HepG2 (cell line): Measurements from ENCODE around the gene CROCC. TPM values are rescaled to one million over a fixed set of nuclear protein-coding genes. Genes with fewer than 3 reads are reported as not detected.
A peak's percentile ranks its signal among the peaks of the same experiment; 100 is the strongest.

Experiments
- FOXO1 ChIP-seq: sonication (generic); formaldehyde crosslinking; IDR thresholded peaks from 2 replicates; pipeline ENCODE4 v1.4.0; 2020; ENCODE audit warnings: missing genetic modification reagents
- GLI4 ChIP-seq: sonication (generic); formaldehyde crosslinking; IDR thresholded peaks from 2 replicates; pipeline ENCODE4 v1.5.1; 2020; ENCODE audit warnings: missing genetic modification reagents, mild to moderate bottlenecking, moderate library complexity, borderline replicate concordance
- HBP1 ChIP-seq: IDR thresholded peaks from 2 replicates; pipeline ENCODE4 v1.6.1; 2016; ENCODE audit warnings: low read depth, control low read depth
- HINFP ChIP-seq: sonication (generic); formaldehyde crosslinking; IDR thresholded peaks from 2 replicates; pipeline ENCODE4 v1.4.0; 2020; ENCODE audit warnings: low read depth, mild to moderate bottlenecking, missing genetic modification reagents
- HMGXB3 ChIP-seq: sonication (generic); formaldehyde crosslinking; IDR thresholded peaks from 2 replicates; pipeline ENCODE4 v1.4.0; 2020; ENCODE audit warnings: missing genetic modification reagents, borderline replicate concordance
- IRF2 ChIP-seq: IDR thresholded peaks from 2 replicates; pipeline ENCODE4 v1.6.1; 2018; ENCODE audit warnings: missing genetic modification reagents, missing compliant biosample characterization
- MEIS2 ChIP-seq: sonication (generic); formaldehyde crosslinking; IDR thresholded peaks from 2 replicates; pipeline ENCODE4 v1.9.0; 2021; ENCODE audit warnings: mild to moderate bottlenecking, missing genetic modification reagents
- NR2F1 ChIP-seq, 2 experiments: fragments of 450-650 bp in 1 of 2; formaldehyde crosslinking in 1 of 2; IDR thresholded peaks; 2 replicates each; pipeline versions ENCODE4 v1.5.0 to v1.6.1; 2016 to 2020; ENCODE audit warnings: mild to moderate bottlenecking in 1 of 2, missing compliant biosample characterization in 1 of 2, missing genetic modification reagents in 1 of 2, moderate library complexity in 1 of 2
- POGK ChIP-seq: sonication (generic); formaldehyde crosslinking; conservative IDR thresholded peaks from 2 replicates; pipeline ENCODE4 v1.8.0; 2022; ENCODE audit warnings: mild to moderate bottlenecking, moderate library complexity, missing genetic modification reagents
- PRDM15 ChIP-seq: sonication (generic); formaldehyde crosslinking; IDR thresholded peaks from 2 replicates; pipeline ENCODE4 v1.4.0; 2020; ENCODE audit warnings: missing genetic modification reagents
- ZC3H13 ChIP-seq: sonication (generic); formaldehyde crosslinking; IDR thresholded peaks from 2 replicates; pipeline ENCODE4 v1.8.1; 2023; ENCODE audit warnings: mild to moderate bottlenecking, missing genetic modification reagents, moderate library complexity
- ZNF251 ChIP-seq: sonication (generic); formaldehyde crosslinking; IDR thresholded peaks from 2 replicates; pipeline ENCODE4 v1.9.0; 2021; ENCODE audit warnings: mild to moderate bottlenecking, missing genetic modification reagents
- ZNF761 ChIP-seq: sonication (generic); formaldehyde crosslinking; conservative IDR thresholded peaks from 2 replicates; pipeline ENCODE4 v1.4.0; 2020; ENCODE audit warnings: mild to moderate bottlenecking, missing genetic modification reagents
- polyA plus RNA-seq, 8 experiments: library from polyadenylated mRNA; depleted of rRNA in 3 of 8; stranded (reverse) in 7 of 8; unstranded in 1 of 8; fragments of >200 nt; fragmentation: Illumina TruSeq in 4 of 8; extraction: Trizol in 4 of 8; gene quantifications; 2 replicates each; pipeline versions ENCODE4 v1.2.1 to v1.2.3, GENCODE V29; 2011 to 2016; ENCODE audit warnings: low read depth in 4 of 8, missing spikeins in 1 of 8, mixed read lengths in 1 of 8; ENCODE audit not compliant: insufficient read depth in 1 of 8
- total RNA-seq, 5 experiments: library from RNA; depleted of rRNA; stranded (reverse); fragments of >200 nt; fragmentation: Illumina TruSeq; extraction: Trizol; gene quantifications; 2 replicates each; pipeline ENCODE4 v1.2.3, GENCODE V29; 2016; ENCODE audit warnings: low read depth in 1 of 5

Gene CROCC
- total and polyA plus RNA-seq, 2 of the 13 experiments (the other 11 are each of a cell fraction or from before 2014, with no cell fraction given), result 7.8 to 15.5 TPM

- TF ChIP-seq HMGXB3 (CRISPR knock-in tag) (0 out of 2 replicates have a peak, but pooled peaks have one; percentile 65), ZNF251 (CRISPR knock-in tag) (no peak), HBP1 (CRISPR knock-in tag) (no peak), HINFP (CRISPR knock-in tag) (0 out of 2 replicates have a peak, but pooled peaks have one; percentile 33), NR2F1 (CRISPR knock-in tag; IDR thresholded peaks at IDR 0.05) (0 out of 4 replicates have a peak, but pooled peaks of 1 of the 2 experiments have one; percentile 55), ZNF761 (CRISPR knock-in tag) (0 out of 2 replicates have a peak, but pooled peaks have one; percentile 25), GLI4 (CRISPR knock-in tag) (no peak), IRF2 (CRISPR knock-in tag) (peak; percentile 83), PRDM15 (CRISPR knock-in tag) (no peak), POGK (CRISPR knock-in tag) (no peak), MEIS2 (CRISPR knock-in tag) (no peak), ZC3H13 (CRISPR knock-in tag) (no peak), FOXO1 (CRISPR knock-in tag) (peak; percentile 42; the same call in 1 of the 2 replicates)
Measured at GRCh38 chr1:16905110-16905867, 16.4 kb upstream of the CROCC start (continued).
